Measurements from ENCODE around the gene KCNN2.

KCNN2 gene

GRCh38 chr5:114360816-114361723 lies 800 bp upstream of the KCNN2 start:
- TF ChIP-seq, protein P1, sequence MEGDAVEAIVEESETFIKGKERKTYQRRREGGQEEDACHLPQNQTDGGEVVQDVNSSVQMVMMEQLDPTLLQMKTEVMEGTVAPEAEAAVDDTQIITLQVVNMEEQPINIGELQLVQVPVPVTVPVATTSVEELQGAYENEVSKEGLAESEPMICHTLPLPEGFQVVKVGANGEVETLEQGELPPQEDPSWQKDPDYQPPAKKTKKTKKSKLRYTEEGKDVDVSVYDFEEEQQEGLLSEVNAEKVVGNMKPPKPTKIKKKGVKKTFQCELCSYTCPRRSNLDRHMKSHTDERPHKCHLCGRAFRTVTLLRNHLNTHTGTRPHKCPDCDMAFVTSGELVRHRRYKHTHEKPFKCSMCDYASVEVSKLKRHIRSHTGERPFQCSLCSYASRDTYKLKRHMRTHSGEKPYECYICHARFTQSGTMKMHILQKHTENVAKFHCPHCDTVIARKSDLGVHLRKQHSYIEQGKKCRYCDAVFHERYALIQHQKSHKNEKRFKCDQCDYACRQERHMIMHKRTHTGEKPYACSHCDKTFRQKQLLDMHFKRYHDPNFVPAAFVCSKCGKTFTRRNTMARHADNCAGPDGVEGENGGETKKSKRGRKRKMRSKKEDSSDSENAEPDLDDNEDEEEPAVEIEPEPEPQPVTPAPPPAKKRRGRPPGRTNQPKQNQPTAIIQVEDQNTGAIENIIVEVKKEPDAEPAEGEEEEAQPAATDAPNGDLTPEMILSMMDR (IDR thresholded peaks at IDR 0.05; ENCODE audit: borderline replicate concordance, insufficient read depth, low read depth, low read length): peak; percentile 30
- H3K4me3 ChIP-seq (ENCODE audit: low read depth, low read length): peak overlapping the region; percentile 71

GRCh38 chr5:114362197-114362976 lies 517 bp downstream of the KCNN2 start:
- TF ChIP-seq, protein P1 (IDR thresholded peaks at IDR 0.05; ENCODE audit: borderline replicate concordance, insufficient read depth, low read depth, low read length): no peak
- H3K4me3 ChIP-seq (ENCODE audit: low read depth, low read length): peak overlapping the region; percentile 71

GRCh38 chr5:114362977-114363761 lies 1.3 kb downstream of the KCNN2 start:
- peak overlapping the region; percentile 10 for H3K4me3 ChIP-seq (ENCODE audit: low read depth, low read length)
- TF ChIP-seq, protein P1 (IDR thresholded peaks at IDR 0.05; ENCODE audit: borderline replicate concordance, insufficient read depth, low read depth, low read length): no peak

DNA sequence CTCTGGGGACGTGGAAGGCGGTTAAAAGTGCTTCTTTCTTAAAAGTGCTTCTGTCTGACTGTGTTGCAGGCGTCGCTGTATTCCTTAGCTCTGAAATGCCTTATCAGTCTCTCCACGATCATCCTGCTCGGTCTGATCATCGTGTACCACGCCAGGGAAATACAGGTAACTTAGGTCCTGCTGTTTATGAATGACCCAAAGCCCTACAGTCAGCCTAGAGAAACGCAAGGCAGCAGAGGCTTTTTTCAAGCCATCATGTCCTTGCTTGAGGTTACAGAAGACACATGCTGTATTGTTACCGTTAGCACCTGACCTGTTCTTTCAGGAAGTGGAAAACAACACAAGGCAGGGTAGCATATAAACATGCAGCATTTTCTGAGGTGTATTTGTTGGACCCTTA lies 2.0 kb downstream of the KCNN2 start:
- H3K4me3 ChIP-seq (ENCODE audit: low read depth, low read length): no peak overlapping the region
- TF ChIP-seq, protein P1 (IDR thresholded peaks at IDR 0.05; ENCODE audit: borderline replicate concordance, insufficient read depth, low read depth, low read length): no peak

- H3K4me3 ChIP-seq (ENCODE audit: low read depth, low read length): no peak overlapping the region
- TF ChIP-seq, protein P1 (IDR thresholded peaks at IDR 0.05; ENCODE audit: borderline replicate concordance, insufficient read depth, low read depth, low read length): no peak
Measured at GRCh38 chr5:114367029-114367428, 5.2 kb downstream of the KCNN2 start.

DNA sequence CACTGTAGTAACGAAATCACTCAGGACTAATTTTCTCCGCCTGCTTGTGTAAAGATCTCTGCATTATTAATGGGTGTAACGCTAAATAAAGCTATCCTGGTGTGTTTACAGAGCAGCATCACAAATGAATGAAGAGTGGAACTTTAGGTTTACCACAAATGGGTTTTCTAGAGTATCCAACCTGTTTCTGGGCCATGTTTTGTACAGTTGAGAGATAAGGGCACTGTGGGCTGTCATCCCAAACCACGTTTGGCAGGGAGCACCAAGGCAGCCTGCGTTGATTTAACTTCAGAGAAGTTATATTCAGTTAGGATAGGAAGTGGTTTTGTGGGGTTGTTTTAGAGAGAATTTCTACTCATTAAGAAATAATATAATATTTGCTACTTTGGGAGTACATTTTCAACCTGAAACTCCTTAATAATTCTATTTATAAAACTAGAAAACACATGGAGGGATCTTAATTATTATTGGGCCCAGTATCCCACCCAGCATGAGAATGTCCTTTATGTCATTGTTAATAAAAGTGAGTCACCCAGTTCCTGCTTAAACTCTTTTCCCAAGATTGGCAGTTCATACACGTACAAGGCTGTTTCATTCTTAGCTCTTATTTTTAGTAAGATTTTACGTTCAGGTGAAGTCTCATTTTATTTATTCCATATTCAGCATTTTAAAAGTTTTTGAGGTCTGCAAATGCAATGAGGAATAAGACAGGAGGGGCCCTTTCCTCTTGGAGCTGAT lies 8.0 kb downstream of the KCNN2 start:
- TF ChIP-seq, protein P1 (IDR thresholded peaks at IDR 0.05; ENCODE audit: borderline replicate concordance, insufficient read depth, low read depth, low read length): no peak

More for the DNA sequence above, 8.0 kb downstream of the KCNN2 start:
- H3K4me3 ChIP-seq (ENCODE audit: low read depth, low read length): no peak overlapping the region

All from GM12875 (cell line).